Stomach (tissue), 9 donors: ENCODE measurements around the gene PRDM2. TPM values are rescaled to one million over a fixed set of nuclear protein-coding genes. Genes with fewer than 3 reads are reported as not detected.

Experiments
- DNase-seq, 2 donors: peaks; one replicate each; pipeline versions ENCODE4 v3.0.0 to v3.0.0-alpha.2; 2013 to 2019
- H3K27ac ChIP-seq, 5 donors: fragments of 200-600 bp in 4 of 5; sonication (generic) in 4 of 5; one replicate each; pipeline ENCODE4 v1.5.1; 2013 to 2019; ENCODE audit warnings: mild to moderate bottlenecking in 1 of 5, moderate library complexity in 1 of 5
- H3K27me3 ChIP-seq, 3 donors: fragments of 200-600 bp; sonication (generic); one replicate each; pipeline ENCODE4 v1.5.1; 2017 to 2019; ENCODE audit warnings: mixed run types in 1 of 3
- H3K36me3 ChIP-seq, 4 donors: fragments of 200-600 bp; sonication (generic); 1 replicate in 3 of 4; 2 replicates in 1 of 4; pipeline ENCODE4 v1.5.1; 2016 to 2019
- H3K4me1 ChIP-seq, 4 donors: fragments of 200-600 bp; sonication (generic); one replicate each; pipeline ENCODE4 v1.5.1; 2016 to 2019
- H3K4me3 ChIP-seq, 4 donors: fragments of 200-600 bp; sonication (generic) in 3 of 4; one replicate each; pipeline ENCODE4 v1.5.1; 2016 to 2019; ENCODE audit warnings: mild to moderate bottlenecking in 1 of 4
- H3K9me3 ChIP-seq, 4 donors: fragments of 200-600 bp; sonication (generic); one replicate each; pipeline ENCODE4 v1.5.1; 2016 to 2019
- EP300 ChIP-seq: sonication (generic); formaldehyde crosslinking; IDR thresholded peaks from one replicate; pipeline ENCODE4 v1.6.1; 2017; ENCODE audit warnings: antibody characterized with exemption
- POLR2A ChIP-seq, 4 donors: fragments of 450-650 bp; IDR thresholded peaks; one replicate each; pipeline ENCODE4 v1.6.1; 2016; ENCODE audit warnings: antibody characterized with exemption in 4 of 4, control low read depth in 2 of 4, mild to moderate bottlenecking in 1 of 4, moderate library complexity in 1 of 4
- POLR2AphosphoS5 ChIP-seq, 3 donors: sonication (generic); formaldehyde crosslinking; IDR thresholded peaks; one replicate each; pipeline ENCODE4 v1.6.1; 2016; ENCODE audit warnings: antibody characterized with exemption in 3 of 3
- WGBS, 5 donors: extraction: QIAGEN DNeasy Blood & Tissue Kit in 3 of 5; methylation state at CpG; one replicate each; pipeline versions ENCODE4 v1.1.5 to v1.1.7; 2013 to 2018; 5-methylcytosine and 5-hydroxymethylcytosine counted together
- intact Hi-C: fragments of 100-400 bp; cut with DNase I; formaldehyde crosslinking; loops from one replicate; pipeline ENCODE4 v1.15.1; 2023; ENCODE audit warnings: low total_unique reads
- polyA plus RNA-seq, 3 donors: library from polyadenylated mRNA; stranded (reverse); fragments of 200-250 nt; gene quantifications; one replicate each; pipeline ENCODE4 v1.2.3, GENCODE V29; 2013
- total RNA-seq, 5 donors: library from RNA; depleted of rRNA; stranded (reverse); fragments of >200 nt; gene quantifications; one replicate each; pipeline versions ENCODE4 v1.1.0 to v1.2.3, GENCODE V29; 2014 to 2016
- TF ChIP-seq, protein P1 (sequence below), 7 experiments: fragments of 450-650 bp in 4 of 7; fragments of 200-600 bp in 3 of 7; sonication (generic) in 3 of 7; IDR thresholded peaks; one replicate each; pipeline ENCODE4 v1.5.1; 2016 to 2019; ENCODE audit warnings: antibody characterized with exemption in 7 of 7, control low read depth in 2 of 7, mild to moderate bottlenecking in 1 of 7
- donor health status: healthy with polysubstance abuse.
- donor health status: Bipolar disorder and iron deficiency.
- donor health status: healthy.

The PRDM2 gene
- total and polyA plus RNA-seq, 8 donors = 10.1 to 77.7 (median 24.8) TPM

DNA sequence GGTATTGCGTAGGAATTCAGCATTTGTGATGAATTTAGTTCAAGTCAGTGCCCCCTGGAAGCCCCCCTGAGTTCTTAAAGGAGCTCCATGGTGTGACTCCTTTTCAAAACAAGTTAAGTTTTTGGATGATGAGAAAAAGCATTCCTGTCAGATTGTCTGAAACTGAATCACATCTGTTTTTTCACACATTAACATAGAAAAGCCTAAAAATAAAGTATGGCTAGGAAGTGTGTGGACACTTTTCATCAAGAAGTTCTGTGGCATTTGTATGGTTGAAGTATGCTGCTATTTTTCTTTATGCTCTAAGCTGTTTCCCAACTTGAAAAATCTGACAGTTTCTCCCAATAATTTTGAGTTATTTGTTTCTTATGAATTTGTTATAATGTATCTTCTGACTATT is 33.7 kb downstream of the PRDM2 start:
- Histone ChIP-seq H3K36me3 (peaks cover 0 to 7% (median 2%) of the 10 kb centered on the region in 4 donors), H3K4me3 (no peak overlapping the region), H3K4me1 (peaks cover 0 to 35% (median 9%) of the 10 kb centered on the region in 4 donors), H3K27me3 (no peaks in the 10 kb centered on the region), H3K27ac (peak overlapping the region in 2 of 5 donors; percentile 3 to 22), H3K9me3 (no peaks in the 10 kb centered on the region)
- intact Hi-C loops = no loop called here
- DNase-seq = no peak
- 91 to 100% (median 94%) methylated on average over 1 of the region's 1 CpG for WGBS, 5 donors
- TF ChIP-seq POLR2AphosphoS5 (IDR thresholded peaks at IDR 0.05) = no peak
- TF ChIP-seq, protein P1, sequence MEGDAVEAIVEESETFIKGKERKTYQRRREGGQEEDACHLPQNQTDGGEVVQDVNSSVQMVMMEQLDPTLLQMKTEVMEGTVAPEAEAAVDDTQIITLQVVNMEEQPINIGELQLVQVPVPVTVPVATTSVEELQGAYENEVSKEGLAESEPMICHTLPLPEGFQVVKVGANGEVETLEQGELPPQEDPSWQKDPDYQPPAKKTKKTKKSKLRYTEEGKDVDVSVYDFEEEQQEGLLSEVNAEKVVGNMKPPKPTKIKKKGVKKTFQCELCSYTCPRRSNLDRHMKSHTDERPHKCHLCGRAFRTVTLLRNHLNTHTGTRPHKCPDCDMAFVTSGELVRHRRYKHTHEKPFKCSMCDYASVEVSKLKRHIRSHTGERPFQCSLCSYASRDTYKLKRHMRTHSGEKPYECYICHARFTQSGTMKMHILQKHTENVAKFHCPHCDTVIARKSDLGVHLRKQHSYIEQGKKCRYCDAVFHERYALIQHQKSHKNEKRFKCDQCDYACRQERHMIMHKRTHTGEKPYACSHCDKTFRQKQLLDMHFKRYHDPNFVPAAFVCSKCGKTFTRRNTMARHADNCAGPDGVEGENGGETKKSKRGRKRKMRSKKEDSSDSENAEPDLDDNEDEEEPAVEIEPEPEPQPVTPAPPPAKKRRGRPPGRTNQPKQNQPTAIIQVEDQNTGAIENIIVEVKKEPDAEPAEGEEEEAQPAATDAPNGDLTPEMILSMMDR (IDR thresholded peaks at IDR 0.05) = no peak
- TF ChIP-seq POLR2A (IDR thresholded peaks at IDR 0.05) = no peak
- TF ChIP-seq EP300 = no peak

DNA sequence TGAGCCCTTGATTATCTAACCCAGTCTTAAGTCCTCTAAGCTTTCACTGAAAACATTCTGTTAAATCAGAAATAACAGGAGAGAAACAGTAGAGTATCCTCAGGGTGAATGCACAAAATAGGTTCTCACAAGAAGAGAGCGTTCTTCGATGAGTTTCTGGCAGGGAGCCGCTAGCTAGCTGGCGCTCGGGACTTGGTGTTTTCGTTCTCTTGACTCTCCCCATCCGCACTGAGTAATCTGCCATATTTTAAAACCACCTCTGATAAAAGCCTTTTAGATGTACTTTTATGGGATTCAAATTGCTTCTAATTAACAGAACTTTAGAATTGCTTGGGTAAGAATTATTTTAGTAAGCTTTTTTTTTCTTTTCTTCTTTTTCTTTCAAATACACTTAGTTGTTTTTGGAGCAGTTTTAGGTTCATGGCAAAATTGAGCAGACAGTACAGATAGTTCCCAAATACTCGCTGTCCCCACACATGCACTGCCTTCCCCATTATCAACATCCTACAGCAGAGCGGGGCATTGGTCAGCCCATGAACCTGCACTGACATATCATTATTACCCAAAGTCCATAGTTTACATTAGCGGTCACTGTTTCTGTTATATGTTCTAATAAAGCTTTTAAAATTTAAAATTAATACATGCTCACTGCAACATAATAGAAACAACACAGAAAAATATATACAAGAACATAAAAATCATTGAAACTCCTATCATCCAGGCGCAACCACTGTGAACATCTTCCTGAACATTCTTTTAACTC is 35.4 kb downstream of the PRDM2 start:
- Histone ChIP-seq H3K4me1 (peaks cover 0 to 20% (median under 1%) of the 10 kb centered on the region in 4 donors), H3K4me3 (no peak overlapping the region), H3K27me3 (no peaks in the 10 kb centered on the region), H3K36me3 (peaks cover 0 to 7% (median 2%) of the 10 kb centered on the region in 4 donors), H3K9me3 (no peaks in the 10 kb centered on the region), H3K27ac (no peak overlapping the region)
- intact Hi-C loops = no loop called here
- WGBS, 5 donors = 96 to 98% (median 97%) methylated on average over 11 of the region's 11 CpGs
- TF ChIP-seq POLR2A (IDR thresholded peaks at IDR 0.05) (no peak), EP300 (no peak), POLR2AphosphoS5 (IDR thresholded peaks at IDR 0.05) (no peak)
- TF ChIP-seq, protein P1 (IDR thresholded peaks at IDR 0.05) = no peak
- no peak for DNase-seq

DNA sequence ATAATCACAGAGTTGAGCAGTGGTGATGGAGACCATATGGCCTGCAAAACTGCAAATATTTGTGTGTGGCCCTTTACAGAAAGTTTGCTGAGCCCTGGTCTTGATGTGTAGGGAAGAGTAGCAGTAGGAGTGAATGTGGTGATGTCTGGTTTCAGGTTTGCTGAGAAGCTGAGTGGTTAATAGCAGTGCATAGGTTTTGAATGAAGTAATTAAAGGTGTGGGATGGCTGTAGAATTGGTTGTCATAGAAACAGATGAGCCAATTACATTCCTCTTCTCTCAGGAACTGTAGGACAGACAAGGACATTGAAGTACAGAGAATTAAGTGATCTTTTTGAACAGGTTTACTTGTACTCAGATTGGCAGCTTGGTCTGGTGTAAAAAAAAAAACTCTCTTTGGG is 37.4 kb downstream of the PRDM2 start:
- H3K9me3 ChIP-seq = no peaks in the 10 kb centered on the region
- no peaks in the 10 kb centered on the region for H3K27me3 ChIP-seq
- TF ChIP-seq POLR2AphosphoS5 (IDR thresholded peaks at IDR 0.05) (no peak), POLR2A (IDR thresholded peaks at IDR 0.05) (no peak), EP300 (no peak)
- TF ChIP-seq, protein P1 (IDR thresholded peaks at IDR 0.05) = no peak
- peaks cover 0 to 12% (median 0%) of the 10 kb centered on the region in 4 donors for H3K4me1 ChIP-seq
- DNase-seq = no peak
- intact Hi-C loops = no loop called here
- H3K4me3 ChIP-seq = no peak overlapping the region
- peaks cover 1 to 13% (median 8%) of the 10 kb centered on the region in 4 donors for H3K36me3 ChIP-seq
- H3K27ac ChIP-seq = no peak overlapping the region

- intact Hi-C loops = no loop called here
- Histone ChIP-seq H3K4me1 (peaks cover 12 to 22% (median 19%) of the 10 kb centered on the region in 4 donors), H3K27ac (no peak overlapping the region), H3K36me3 (peaks cover 2 to 19% (median 12%) of the 10 kb centered on the region in 4 donors), H3K9me3 (no peaks in the 10 kb centered on the region), H3K4me3 (no peak overlapping the region), H3K27me3 (no peaks in the 10 kb centered on the region)
- TF ChIP-seq, protein P1 (IDR thresholded peaks at IDR 0.05) = no peak
- TF ChIP-seq POLR2A (IDR thresholded peaks at IDR 0.05) (no peak), EP300 (no peak), POLR2AphosphoS5 (IDR thresholded peaks at IDR 0.05) (no peak)
- 96 to 99% (median 98%) methylated on average over 3 of the region's 3 CpGs for WGBS, 5 donors
- DNase-seq = no peak
Measured at GRCh38 chr1:13746342-13746741, 46.4 kb downstream of the PRDM2 start.
